CD4-positive, alpha-beta T cell (primary cell): Measurements from ENCODE around the gene GLB1L2. TPM values are rescaled to one million over a fixed set of nuclear protein-coding genes. Genes with fewer than 3 reads are reported as not detected.

Experiments
- ATAC-seq: fragments of 200-7000 bp; cut with Tn5 transposase; one replicate; pipeline ENCODE4 v1.10.0; 2022; ENCODE audit warnings: mild to moderate bottlenecking; ENCODE audit not compliant: poor library complexity
- CTCF ChIA-PET: fragments of 350-600 bp; sonication (Branson Sonifier 250); formaldehyde crosslinking; loops from one replicate; lab custom pipeline; 2021; ENCODE audit warnings: antibody characterized with exemption, inconsistent platforms; lab: Charles Lee
- POLR2A ChIA-PET: fragments of 350-600 bp; sonication (Branson Sonifier 250); formaldehyde crosslinking; loops from one replicate; lab custom pipeline; 2021; ENCODE audit warnings: antibody characterized with exemption, inconsistent platforms; lab: Charles Lee
- DNase-seq, 14 experiments: peaks; one replicate each; pipeline ENCODE4 v3.0.0-alpha.2; 2013 to 2020; ENCODE audit warnings: mixed read lengths in 2 of 14
- H3K27ac ChIP-seq, 2 donors: one replicate each; pipeline versions ENCODE4 v1.5.1 to v1.7.0; 2013; ENCODE audit warnings: low read length in 2 of 2, low read depth in 1 of 2, mild to moderate bottlenecking in 1 of 2
- H3K27me3 ChIP-seq, 2 experiments: 1 replicate in 1 of 2; 2 replicates in 1 of 2; pipeline versions ENCODE4 v1.6.1 to v1.7.0; 2013; ENCODE audit warnings: low read length in 2 of 2, control low read depth in 1 of 2, mild to moderate bottlenecking in 1 of 2, moderate library complexity in 1 of 2; ENCODE audit not compliant: insufficient read depth in 2 of 2, control insufficient read depth in 1 of 2
- H3K36me3 ChIP-seq: one replicate; pipeline ENCODE4 v1.6.1; 2013; ENCODE audit warnings: low read length, control low read depth; ENCODE audit not compliant: insufficient read depth
- H3K4me1 ChIP-seq: one replicate; pipeline ENCODE4 v1.6.1; 2013; ENCODE audit warnings: low read length, control low read depth; ENCODE audit not compliant: insufficient read depth
- H3K4me3 ChIP-seq: one replicate; pipeline ENCODE4 v1.5.1; 2013; ENCODE audit warnings: mild to moderate bottlenecking, low read length, moderate library complexity
- H3K9me3 ChIP-seq, 2 experiments: 1 replicate in 1 of 2; 2 replicates in 1 of 2; pipeline versions ENCODE4 v1.6.1 to v1.7.0; 2013; ENCODE audit warnings: low read length in 2 of 2, mild to moderate bottlenecking in 2 of 2, control low read depth in 1 of 2, moderate library complexity in 1 of 2; ENCODE audit not compliant: control insufficient read depth in 1 of 2, insufficient read depth in 1 of 2
- H3K27ac Mint-ChIP-seq: one replicate; pipeline ENCODE4 v1.8.0; 2020; ENCODE audit warnings: mixed read lengths
- H3K27me3 Mint-ChIP-seq: one replicate; pipeline ENCODE4 v1.8.0; 2021; ENCODE audit warnings: mixed read lengths
- H3K36me3 Mint-ChIP-seq: one replicate; pipeline ENCODE4 v1.8.0; 2021; ENCODE audit warnings: low read depth, mixed read lengths
- H3K4me1 Mint-ChIP-seq: one replicate; pipeline ENCODE4 v1.8.0; 2021; ENCODE audit warnings: low read depth, mixed read lengths
- H3K4me3 Mint-ChIP-seq: one replicate; pipeline ENCODE4 v1.8.0; 2020; ENCODE audit warnings: mild to moderate bottlenecking, mixed read lengths
- H3K9me3 Mint-ChIP-seq: one replicate; pipeline ENCODE4 v1.8.0; 2020; ENCODE audit warnings: mixed read lengths
- intact Hi-C, 2 experiments: fragments of 100-400 bp; cut with DNase I in 1 of 2; cut with micrococcal nuclease in 1 of 2; formaldehyde crosslinking; loops; one replicate each; pipeline versions ENCODE4 v1.15.1 to v1.9.0; 2023 to 2025; cut with DNase I, micrococcal nuclease
- total RNA-seq, 174 experiments: library from RNA in 2 of 174; stranded (reverse) in 2 of 174; gene quantifications; one replicate each; pipeline ENCODE4 v1.2.3 and lab custom pipeline; 2021 to 2026
- TF ChIP-seq, protein P1 (sequence below): fragments of 200-600 bp; IDR thresholded peaks from one replicate; pipeline ENCODE4 v1.8.0; 2022; ENCODE audit warnings: antibody characterized with exemption, mild to moderate bottlenecking

Gene GLB1L2
- total RNA-seq, 2 experiments from 2014 or later = 0.59 to 0.63 TPM

DNA sequence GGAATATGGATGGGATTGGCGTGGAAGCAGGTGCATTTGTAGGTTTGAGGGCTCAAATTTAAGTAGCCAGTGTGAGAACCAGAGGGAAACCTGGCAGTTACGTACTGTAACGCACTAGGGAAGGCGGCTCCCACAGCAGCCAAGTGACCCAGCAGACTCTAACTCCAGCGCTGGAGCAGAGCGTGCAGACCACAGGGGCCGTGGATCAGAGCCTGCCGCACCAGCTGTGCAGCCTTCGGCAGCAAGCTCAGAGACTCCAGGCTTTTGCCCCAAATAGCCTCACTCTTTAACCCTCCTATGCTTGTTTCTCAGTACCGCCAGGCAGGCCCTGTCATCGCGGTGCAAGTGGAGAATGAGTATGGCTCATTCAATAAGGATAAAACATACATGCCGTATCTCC, 43.3 kb upstream of the GLB1L2 start:
- DNase-seq (no peak), ATAC-seq (no peak)
- intact Hi-C loops = no loop called here
- Mint-ChIP-seq H3K4me1 (no peaks in the 10 kb centered on the region), H3K36me3 (no peaks in the 10 kb centered on the region), H3K4me3 (no peak overlapping the region), H3K27me3 (no peaks in the 10 kb centered on the region), H3K27ac (no peak overlapping the region), H3K9me3 (no peaks in the 10 kb centered on the region)
- TF ChIP-seq, protein P1, sequence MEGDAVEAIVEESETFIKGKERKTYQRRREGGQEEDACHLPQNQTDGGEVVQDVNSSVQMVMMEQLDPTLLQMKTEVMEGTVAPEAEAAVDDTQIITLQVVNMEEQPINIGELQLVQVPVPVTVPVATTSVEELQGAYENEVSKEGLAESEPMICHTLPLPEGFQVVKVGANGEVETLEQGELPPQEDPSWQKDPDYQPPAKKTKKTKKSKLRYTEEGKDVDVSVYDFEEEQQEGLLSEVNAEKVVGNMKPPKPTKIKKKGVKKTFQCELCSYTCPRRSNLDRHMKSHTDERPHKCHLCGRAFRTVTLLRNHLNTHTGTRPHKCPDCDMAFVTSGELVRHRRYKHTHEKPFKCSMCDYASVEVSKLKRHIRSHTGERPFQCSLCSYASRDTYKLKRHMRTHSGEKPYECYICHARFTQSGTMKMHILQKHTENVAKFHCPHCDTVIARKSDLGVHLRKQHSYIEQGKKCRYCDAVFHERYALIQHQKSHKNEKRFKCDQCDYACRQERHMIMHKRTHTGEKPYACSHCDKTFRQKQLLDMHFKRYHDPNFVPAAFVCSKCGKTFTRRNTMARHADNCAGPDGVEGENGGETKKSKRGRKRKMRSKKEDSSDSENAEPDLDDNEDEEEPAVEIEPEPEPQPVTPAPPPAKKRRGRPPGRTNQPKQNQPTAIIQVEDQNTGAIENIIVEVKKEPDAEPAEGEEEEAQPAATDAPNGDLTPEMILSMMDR = no peak
- Histone ChIP-seq H3K4me3 (no peak overlapping the region), H3K9me3 (no peaks in the 10 kb centered on the region), H3K36me3 (no peaks in the 10 kb centered on the region), H3K27me3 (no peaks in the 10 kb centered on the region), H3K27ac (no peak overlapping the region), H3K4me1 (no peaks in the 10 kb centered on the region)
- ChIA-PET POLR2A (interaction anchor here (1.2 kb wide), 1 partner anchor 12 kb away, joined by 4 read pairs; the partner anchor contains the start of gene GLB1L3), CTCF (no interaction called here)

DNA sequence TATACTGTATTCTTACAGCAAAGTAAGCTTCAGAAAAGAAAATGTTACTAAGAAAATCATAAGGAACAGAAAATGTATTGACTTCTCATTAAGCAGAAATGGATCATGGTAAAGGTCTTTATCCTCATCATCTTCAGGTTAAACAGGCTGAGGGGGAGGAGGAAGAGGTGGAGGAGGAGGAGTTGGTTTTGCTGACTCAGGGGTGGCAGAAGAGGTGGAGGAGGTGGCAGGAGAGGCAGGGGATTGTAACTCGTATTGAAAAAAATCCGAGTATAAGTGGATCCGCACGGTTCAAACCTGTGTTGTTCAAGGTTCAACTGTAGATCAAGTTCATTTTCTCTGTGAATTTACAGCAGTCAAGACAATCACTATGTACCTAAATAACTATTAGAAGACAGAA, 42.6 kb upstream of the GLB1L2 start:
- H3K36me3 ChIP-seq = no peaks in the 10 kb centered on the region
- no peaks in the 10 kb centered on the region for H3K4me1 ChIP-seq
- CTCF ChIA-PET = no interaction called here
- DNase-seq (no peak), ATAC-seq (no peak)
- no peaks in the 10 kb centered on the region for H3K4me1 Mint-ChIP-seq
- H3K27ac Mint-ChIP-seq = no peak overlapping the region
- H3K9me3 ChIP-seq = no peaks in the 10 kb centered on the region
- no peaks in the 10 kb centered on the region for H3K36me3 Mint-ChIP-seq
- H3K27me3 Mint-ChIP-seq = no peaks in the 10 kb centered on the region
- no peaks in the 10 kb centered on the region for H3K27me3 ChIP-seq
- no peaks in the 10 kb centered on the region for H3K9me3 Mint-ChIP-seq
- no peak overlapping the region for H3K4me3 Mint-ChIP-seq
- H3K4me3 ChIP-seq = no peak overlapping the region
- TF ChIP-seq, protein P1 = no peak
- POLR2A ChIA-PET = no interaction called here
- no peak overlapping the region for H3K27ac ChIP-seq
- intact Hi-C loops = no loop called here

DNA sequence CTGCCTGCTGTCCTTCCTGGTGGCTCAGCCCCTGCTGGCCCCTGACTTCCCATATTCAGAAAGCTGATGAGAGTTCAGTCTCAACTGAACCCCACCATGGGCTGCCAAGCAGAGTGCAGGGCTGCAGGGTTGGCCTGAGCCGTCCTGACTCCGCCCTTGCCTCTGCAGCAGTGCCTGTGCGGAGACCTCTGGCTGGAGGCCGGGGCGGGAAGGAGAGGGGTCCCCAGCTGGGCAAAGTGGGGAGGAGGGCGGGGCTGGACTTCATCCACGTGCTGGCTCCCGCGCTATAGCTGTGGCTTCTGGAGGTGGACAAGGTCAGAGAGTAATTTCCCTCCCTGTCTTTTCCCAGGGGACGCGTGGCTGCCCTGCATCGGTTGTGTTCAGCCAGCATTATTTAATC, 42.0 kb upstream of the GLB1L2 start:
- no peak for DNase-seq
- H3K27ac ChIP-seq = no peak overlapping the region
- intact Hi-C loops = no loop called here
- H3K9me3 ChIP-seq = no peaks in the 10 kb centered on the region
- CTCF ChIA-PET = no interaction called here
- Mint-ChIP-seq H3K27me3 (no peaks in the 10 kb centered on the region), H3K27ac (no peak overlapping the region), H3K9me3 (no peaks in the 10 kb centered on the region), H3K4me3 (no peak overlapping the region), H3K36me3 (no peaks in the 10 kb centered on the region), H3K4me1 (no peaks in the 10 kb centered on the region)
- no peak overlapping the region for H3K4me3 ChIP-seq
- H3K27me3 ChIP-seq = no peaks in the 10 kb centered on the region
- TF ChIP-seq, protein P1 = no peak
- POLR2A ChIA-PET = no interaction called here
- no peaks in the 10 kb centered on the region for H3K4me1 ChIP-seq
- no peaks in the 10 kb centered on the region for H3K36me3 ChIP-seq
- no peak for ATAC-seq
